Thoracic aorta (tissue), 2 donors: ENCODE data around the gene PKN1. TPM values are rescaled to one million over a fixed set of nuclear protein-coding genes. Genes with fewer than 3 reads are reported as not detected.
A peak's percentile ranks its signal among the peaks of the same experiment; 100 is the strongest.
"Not testable (repeated sequence)": the region's sequence is repeated elsewhere in the genome, so short reads cannot be mapped to it uniquely, and the experiment has no call there.

Experiments used
- ATAC-seq: fragments of 150-250 bp; one replicate; pipeline ENCODE4 v1.8.0; 2017; ENCODE audit warnings: low read depth; ENCODE audit not compliant: insufficient number of reproducible peaks, low FRiP score
- DNase-seq: peaks from one replicate; pipeline ENCODE4 v3.0.0-alpha.2; 2020; ENCODE audit warnings: low spot score
- H3K27ac ChIP-seq, 2 donors: fragments of 200-600 bp; sonication (generic); 1 replicate in 1 of 2; 2 replicates in 1 of 2; pipeline ENCODE4 v1.5.1; 2016; ENCODE audit warnings: mild to moderate bottlenecking in 2 of 2, moderate library complexity in 2 of 2
- H3K27me3 ChIP-seq: fragments of 200-600 bp; sonication (generic); replicated peaks from 2 replicates; pipeline ENCODE4 v1.6.0; 2016; ENCODE audit warnings: mild to moderate bottlenecking; ENCODE audit not compliant: insufficient read depth
- H3K36me3 ChIP-seq: fragments of 200-600 bp; sonication (generic); one replicate; pipeline ENCODE4 v1.5.1; 2016
- H3K4me1 ChIP-seq, 2 donors: fragments of 200-600 bp; sonication (generic); 1 replicate in 1 of 2; 2 replicates in 1 of 2; pipeline versions ENCODE4 v1.5.1 to v1.6.0; 2016; ENCODE audit warnings: low read depth in 2 of 2, mild to moderate bottlenecking in 1 of 2; ENCODE audit not compliant: control insufficient read depth in 1 of 2
- H3K4me3 ChIP-seq: fragments of 200-600 bp; sonication (generic); 2 replicates; pipeline ENCODE4 v1.5.1; 2016; ENCODE audit warnings: mild to moderate bottlenecking
- H3K9me3 ChIP-seq: fragments of 200-600 bp; sonication (generic); 2 replicates; pipeline ENCODE4 v1.5.1; 2016
- total RNA-seq, 2 donors: library from RNA; depleted of rRNA; stranded (reverse); fragments of >200 nt; gene quantifications; one replicate each; pipeline versions ENCODE4 v1.1.0 to v1.2.3, GENCODE V29; 2016
- TF ChIP-seq, protein P1 (sequence below): fragments of 200-600 bp; sonication (generic); IDR thresholded peaks from one replicate; pipeline ENCODE4 v1.5.1; 2019; ENCODE audit warnings: antibody characterized with exemption

The PKN1 gene
- total RNA-seq, 2 donors from 2014 or later, result 93.8 to 139 TPM

DNA sequence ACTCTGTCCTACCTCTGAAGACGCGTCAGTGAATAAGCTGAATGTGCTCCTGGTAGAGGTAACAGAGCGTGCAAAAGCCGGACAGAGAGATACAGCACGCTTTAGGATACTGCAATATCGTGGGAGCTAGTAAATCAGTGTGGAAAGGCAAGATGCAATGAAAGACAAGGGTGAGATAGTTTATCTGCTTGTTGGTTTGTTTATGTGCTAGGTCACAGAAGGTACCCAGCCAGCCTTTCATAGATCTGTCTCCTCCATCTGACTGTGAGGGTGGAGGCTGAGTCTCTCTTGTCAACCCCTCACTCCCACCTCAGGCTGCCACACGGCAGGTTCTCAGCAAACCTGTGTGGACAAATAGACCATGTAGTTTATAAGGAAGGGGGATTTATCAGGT is 63.7 kb downstream of the PKN1 start:
- Histone ChIP-seq H3K36me3 (no peaks in the 10 kb centered on the region), H3K9me3 (no peaks in the 10 kb centered on the region), H3K4me1 (peaks cover 15 to 31% of the 10 kb centered on the region in 2 donors), H3K27me3 (no peaks in the 10 kb centered on the region), H3K4me3 (peak overlapping the region; percentile 94), H3K27ac (peak overlapping the region; percentile 14 to 47)
- ATAC-seq (no peak), DNase-seq (no peak)
- TF ChIP-seq, protein P1, sequence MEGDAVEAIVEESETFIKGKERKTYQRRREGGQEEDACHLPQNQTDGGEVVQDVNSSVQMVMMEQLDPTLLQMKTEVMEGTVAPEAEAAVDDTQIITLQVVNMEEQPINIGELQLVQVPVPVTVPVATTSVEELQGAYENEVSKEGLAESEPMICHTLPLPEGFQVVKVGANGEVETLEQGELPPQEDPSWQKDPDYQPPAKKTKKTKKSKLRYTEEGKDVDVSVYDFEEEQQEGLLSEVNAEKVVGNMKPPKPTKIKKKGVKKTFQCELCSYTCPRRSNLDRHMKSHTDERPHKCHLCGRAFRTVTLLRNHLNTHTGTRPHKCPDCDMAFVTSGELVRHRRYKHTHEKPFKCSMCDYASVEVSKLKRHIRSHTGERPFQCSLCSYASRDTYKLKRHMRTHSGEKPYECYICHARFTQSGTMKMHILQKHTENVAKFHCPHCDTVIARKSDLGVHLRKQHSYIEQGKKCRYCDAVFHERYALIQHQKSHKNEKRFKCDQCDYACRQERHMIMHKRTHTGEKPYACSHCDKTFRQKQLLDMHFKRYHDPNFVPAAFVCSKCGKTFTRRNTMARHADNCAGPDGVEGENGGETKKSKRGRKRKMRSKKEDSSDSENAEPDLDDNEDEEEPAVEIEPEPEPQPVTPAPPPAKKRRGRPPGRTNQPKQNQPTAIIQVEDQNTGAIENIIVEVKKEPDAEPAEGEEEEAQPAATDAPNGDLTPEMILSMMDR, result no peak

DNA sequence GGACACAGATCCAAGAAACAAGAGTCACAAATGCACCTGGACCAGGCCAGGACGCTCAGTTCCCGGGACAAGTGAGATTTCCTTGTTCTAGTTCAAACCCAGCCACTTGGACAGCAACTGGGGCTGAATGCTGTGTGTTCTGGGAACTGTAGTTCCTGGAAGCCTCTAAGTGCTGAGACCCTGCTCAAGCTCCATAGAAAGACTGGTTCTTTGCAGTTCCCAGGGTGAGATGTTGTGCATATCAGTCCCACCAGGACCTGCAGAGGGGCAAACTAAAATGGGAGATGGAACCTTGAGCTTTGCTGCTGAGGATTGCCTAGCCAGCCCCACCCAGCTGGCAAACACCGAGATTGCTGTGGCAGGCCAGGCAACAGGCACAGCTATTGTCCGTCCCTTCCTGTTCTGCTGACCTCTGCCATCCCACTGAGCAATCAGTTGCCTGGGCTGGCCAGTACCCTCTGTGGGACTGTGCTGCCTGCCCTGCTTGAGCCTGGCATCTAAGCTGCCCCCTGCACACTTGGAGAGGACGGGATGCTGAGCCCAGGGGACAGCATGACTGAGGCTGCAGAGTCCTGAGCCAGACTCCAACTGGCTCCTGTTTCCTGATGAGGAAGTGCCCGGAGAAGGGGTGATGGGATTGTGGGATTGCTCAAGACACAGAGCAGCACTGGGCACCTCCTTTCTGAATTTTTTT is 64.3 kb downstream of the PKN1 start:
- Histone ChIP-seq H3K36me3 (no peaks in the 10 kb centered on the region), H3K4me1 (peaks cover 15 to 31% of the 10 kb centered on the region in 2 donors), H3K27me3 (no peaks in the 10 kb centered on the region), H3K4me3 (no peak overlapping the region), H3K9me3 (no peaks in the 10 kb centered on the region), H3K27ac (peak overlapping the region; percentile 14 to 47)
- DNase-seq (no peak), ATAC-seq (no peak)
- TF ChIP-seq, protein P1, result no peak

DNA sequence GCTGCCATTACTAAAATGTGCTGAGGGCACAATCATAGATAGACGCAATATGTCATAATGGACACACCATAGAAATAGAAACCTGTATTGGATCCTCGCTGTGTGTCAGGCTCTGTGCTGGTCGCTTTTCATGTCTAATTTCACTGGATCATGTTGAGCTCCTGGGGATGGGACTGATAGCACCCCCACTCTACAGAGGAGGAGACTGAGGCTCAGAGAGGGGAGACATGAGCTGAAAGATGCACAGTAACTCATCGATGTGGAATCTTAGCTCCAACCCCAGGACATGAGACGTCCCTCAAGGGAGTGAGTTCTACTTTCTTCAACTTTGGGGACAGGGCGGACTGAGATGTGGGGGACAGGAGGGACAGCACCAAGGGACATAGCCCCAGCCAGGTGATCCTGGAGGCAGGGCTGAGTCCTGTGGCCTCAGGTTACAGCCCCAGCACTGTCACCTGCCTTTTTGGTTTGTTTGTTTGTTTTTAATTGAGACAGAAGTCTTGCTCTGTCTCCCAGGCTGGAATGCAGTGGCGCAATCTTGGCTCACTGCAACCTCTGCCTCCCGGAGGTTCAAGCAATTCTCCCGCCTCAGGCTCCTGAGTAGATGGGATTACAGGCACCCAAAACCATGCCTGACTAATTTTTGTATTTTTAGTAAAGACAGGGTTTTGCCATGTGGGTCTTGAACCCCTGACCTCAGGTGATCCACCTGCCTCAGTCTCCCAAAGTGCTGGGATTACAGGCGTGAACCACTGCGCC is 69.4 kb downstream of the PKN1 start:
- ATAC-seq, result no peak
- H3K9me3 ChIP-seq, result no peaks in the 10 kb centered on the region

DNA sequence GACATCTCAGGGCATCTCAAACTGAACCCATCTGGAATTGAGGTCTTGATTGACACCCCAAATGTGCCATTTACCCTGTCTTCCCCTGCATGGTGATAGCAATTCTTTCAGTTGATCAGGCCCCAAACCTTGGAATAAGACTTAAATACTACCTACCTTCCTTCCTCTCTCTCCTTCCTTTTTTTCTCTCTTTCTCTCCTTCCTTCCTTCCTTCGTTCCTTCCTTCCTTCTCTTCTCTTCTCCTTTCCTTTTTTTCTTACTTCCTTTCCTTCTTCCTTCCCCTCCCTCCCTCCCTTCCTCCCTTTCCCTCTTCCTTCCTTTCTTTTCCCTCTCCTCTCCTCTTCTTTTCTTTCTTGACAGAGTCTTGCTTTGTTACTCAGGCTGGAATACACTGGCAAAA is 70.2 kb downstream of the PKN1 start:
- no peak for ATAC-seq
- Histone ChIP-seq H3K4me1 (no peaks in the 10 kb centered on the region), H3K27me3 (no peaks in the 10 kb centered on the region), H3K36me3 (no peaks in the 10 kb centered on the region), H3K4me3 (no peak overlapping the region), H3K9me3 (no peaks in the 10 kb centered on the region), H3K27ac (no peak overlapping the region)
- no peak for DNase-seq
- TF ChIP-seq, protein P1, result no peak

More for the DNA sequence above, 69.4 kb downstream of the PKN1 start:
- Histone ChIP-seq H3K27me3 (no peaks in the 10 kb centered on the region), H3K27ac (no peak overlapping the region), H3K36me3 (no peaks in the 10 kb centered on the region), H3K4me3 (no peak overlapping the region), H3K4me1 (peaks cover 0 to 4% of the 10 kb centered on the region in 2 donors)
- DNase-seq, result no peak
- TF ChIP-seq, protein P1, result no peak

DNA sequence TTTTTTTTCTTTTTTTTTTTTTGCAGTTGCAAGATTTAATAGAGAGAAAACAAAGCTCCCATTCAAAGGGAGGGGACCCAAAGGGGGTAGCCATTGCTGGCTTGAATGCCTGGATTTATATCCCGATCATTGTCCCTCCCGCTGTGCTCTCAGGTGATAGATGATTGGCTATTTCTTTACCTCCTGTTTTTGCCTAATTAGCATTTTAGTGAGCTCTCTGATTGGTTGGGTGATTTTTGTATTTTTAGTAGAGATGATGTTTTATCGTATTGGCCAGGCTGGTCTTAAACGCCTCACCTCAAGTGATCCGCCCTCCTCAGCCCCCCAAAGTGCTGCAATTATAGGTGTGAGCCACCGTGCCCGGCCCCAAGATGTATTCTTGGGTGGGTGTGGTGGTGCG is 71.5 kb downstream of the PKN1 start:
- H3K4me3 ChIP-seq, H3K4me1 ChIP-seq, H3K27ac ChIP-seq, ATAC-seq, DNase-seq, H3K36me3 ChIP-seq, H3K9me3 ChIP-seq, H3K27me3 ChIP-seq: not testable (repeated sequence)
